SU-DHL-6 (cell line): Measurements from ENCODE around the gene WWC1.

Experiments
- CTCF ChIP-seq: fragments of 200-600 bp; sonication (generic); IDR thresholded peaks from one replicate; pipeline ENCODE4 v1.5.1; 2017; ENCODE audit warnings: antibody characterized with exemption, mild to moderate bottlenecking, low read length, moderate library complexity; ENCODE audit not compliant: insufficient read depth, poor library complexity, severe bottlenecking
- EZH2phosphoT487 ChIP-seq: fragments of 200-600 bp; sonication (generic), shearing (Covaris generic); conservative IDR thresholded peaks from 2 replicates; pipeline ENCODE4 v1.6.1; 2018; ENCODE audit warnings: mild to moderate bottlenecking, antibody characterized with exemption, low read length, moderate library complexity, mixed read lengths

- TF ChIP-seq CTCF: no peak
- no peak for TF ChIP-seq EZH2phosphoT487
These were observed 180.9 kb downstream of the WWC1 start for GRCh38 chr5:168472329-168472728.
